ENCODE measurements around the gene MAB21L4. TPM values are rescaled to one million over a fixed set of nuclear protein-coding genes. Genes with fewer than 3 reads are reported as not detected.

Gene MAB21L4
- polyA plus RNA-seq, 3 donors from 2014 or later, result not detected

GRCh38 chr2:240876475-240877251 lies 19.3 kb downstream of the MAB21L4 start:
- Mint-ChIP-seq H3K9me3 (no peaks in the 10 kb centered on the region), H3K4me3 (no peak overlapping the region), H3K27me3 (ENCODE audit: low read depth in 3 of 3) (peaks cover 0 to 2% (median 0%) of the 10 kb centered on the region in 3 donors), H3K4me1 (no peaks in the 10 kb centered on the region), H3K27ac (no peak overlapping the region), H3K36me3 (no peaks in the 10 kb centered on the region)
- no peak for DNase-seq

- no peak for DNase-seq
- H3K27ac Mint-ChIP-seq, result no peak overlapping the region
- no peaks in the 10 kb centered on the region for H3K36me3 Mint-ChIP-seq
- H3K9me3 Mint-ChIP-seq, result no peaks in the 10 kb centered on the region
- H3K4me3 Mint-ChIP-seq, result no peak overlapping the region
- no peaks in the 10 kb centered on the region for H3K4me1 Mint-ChIP-seq
- H3K27me3 Mint-ChIP-seq (ENCODE audit: low read depth in 3 of 3), result peaks cover 0 to 2% (median 0%) of the 10 kb centered on the region in 3 donors
These were observed 19.9 kb downstream of the MAB21L4 start for GRCh38 chr2:240876035-240876474.

- Mint-ChIP-seq H3K27me3 (ENCODE audit: low read depth in 3 of 3) (peaks cover 0 to 2% (median 0%) of the 10 kb centered on the region in 3 donors), H3K36me3 (no peaks in the 10 kb centered on the region), H3K4me1 (no peaks in the 10 kb centered on the region), H3K9me3 (no peaks in the 10 kb centered on the region), H3K4me3 (no peak overlapping the region), H3K27ac (no peak overlapping the region)
- no peak for DNase-seq
These were observed 20.5 kb downstream of the MAB21L4 start for GRCh38 chr2:240875228-240876034.

DNA sequence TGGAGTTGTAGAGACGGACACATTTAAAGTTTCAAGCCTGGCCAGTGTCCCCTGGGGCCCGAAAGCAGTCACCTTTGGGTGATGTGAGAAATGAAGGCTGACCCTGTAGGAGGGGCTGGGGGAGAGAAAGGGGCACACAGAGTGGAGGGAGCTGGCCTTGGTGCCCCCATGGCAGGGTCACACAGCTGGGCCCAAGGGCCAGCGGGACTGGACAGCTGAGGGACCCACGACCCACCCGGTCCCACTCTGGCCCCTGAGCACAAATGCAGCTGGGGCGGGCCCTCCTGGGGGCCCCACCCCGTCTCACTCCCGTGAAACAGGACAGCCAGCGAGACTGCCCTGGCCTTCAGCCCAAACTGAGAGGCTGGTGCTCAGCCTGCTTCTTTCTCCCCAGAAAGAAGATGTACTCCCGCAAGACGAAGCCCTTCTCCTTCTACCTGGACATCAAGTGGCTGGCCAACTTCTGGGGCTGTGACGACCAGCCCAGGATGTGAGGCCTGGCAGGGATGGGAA lies 21.2 kb downstream of the MAB21L4 start:
- no peak overlapping the region for H3K27ac Mint-ChIP-seq
- no peak for DNase-seq
- H3K4me3 Mint-ChIP-seq, result no peak overlapping the region
- H3K9me3 Mint-ChIP-seq, result no peaks in the 10 kb centered on the region
- no peaks in the 10 kb centered on the region for H3K4me1 Mint-ChIP-seq
- no peaks in the 10 kb centered on the region for H3K36me3 Mint-ChIP-seq
- H3K27me3 Mint-ChIP-seq (ENCODE audit: low read depth in 3 of 3), result no peaks in the 10 kb centered on the region

DNA sequence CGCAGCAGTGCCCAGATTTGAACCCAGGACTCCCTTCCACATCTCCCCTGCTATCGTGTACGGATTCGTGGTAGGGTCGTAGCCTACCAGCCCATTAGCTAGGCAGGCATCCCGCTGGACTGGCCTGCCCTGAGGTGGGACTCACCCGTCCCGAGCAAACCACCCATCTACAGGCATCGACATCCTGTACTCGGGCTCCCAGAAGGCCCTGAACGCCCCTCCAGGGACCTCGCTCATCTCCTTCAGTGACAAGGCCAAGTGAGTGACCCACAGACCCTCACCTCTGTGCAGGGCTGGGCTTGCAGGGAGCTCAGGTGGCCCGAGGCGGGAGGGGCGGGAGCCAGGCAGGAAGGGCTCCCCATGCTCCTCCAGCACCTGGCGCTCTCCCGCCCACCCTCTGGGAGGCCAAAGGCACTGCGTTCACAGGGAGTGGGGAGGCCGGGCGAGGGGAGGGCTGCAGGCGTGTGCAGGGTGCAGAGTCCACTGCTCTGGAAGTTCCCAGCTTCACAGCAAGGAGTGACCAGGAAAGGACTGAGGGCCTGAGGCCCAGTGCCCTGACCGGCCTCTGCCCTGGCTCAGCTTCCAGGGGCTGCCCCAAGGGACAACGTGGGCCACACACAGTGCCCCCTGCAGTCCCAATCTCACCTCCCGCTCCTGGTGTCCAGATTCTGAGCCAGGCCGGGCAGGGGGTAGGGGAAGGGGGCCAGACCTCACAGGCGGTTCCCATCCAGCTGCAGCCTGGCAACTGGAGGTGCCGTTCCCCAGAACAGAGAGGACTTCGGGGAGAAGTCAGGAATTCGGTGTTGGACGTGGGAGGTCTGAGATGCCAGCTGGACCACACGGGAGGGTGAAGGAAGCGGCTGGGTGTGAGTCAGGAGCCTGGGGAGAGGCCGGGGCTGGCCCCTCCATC lies 21.9 kb downstream of the MAB21L4 start:
- Mint-ChIP-seq H3K27ac (no peak overlapping the region), H3K4me1 (no peaks in the 10 kb centered on the region), H3K27me3 (ENCODE audit: low read depth in 3 of 3) (no peaks in the 10 kb centered on the region), H3K9me3 (no peaks in the 10 kb centered on the region), H3K36me3 (no peaks in the 10 kb centered on the region), H3K4me3 (no peak overlapping the region)
- no peak for DNase-seq

DNA sequence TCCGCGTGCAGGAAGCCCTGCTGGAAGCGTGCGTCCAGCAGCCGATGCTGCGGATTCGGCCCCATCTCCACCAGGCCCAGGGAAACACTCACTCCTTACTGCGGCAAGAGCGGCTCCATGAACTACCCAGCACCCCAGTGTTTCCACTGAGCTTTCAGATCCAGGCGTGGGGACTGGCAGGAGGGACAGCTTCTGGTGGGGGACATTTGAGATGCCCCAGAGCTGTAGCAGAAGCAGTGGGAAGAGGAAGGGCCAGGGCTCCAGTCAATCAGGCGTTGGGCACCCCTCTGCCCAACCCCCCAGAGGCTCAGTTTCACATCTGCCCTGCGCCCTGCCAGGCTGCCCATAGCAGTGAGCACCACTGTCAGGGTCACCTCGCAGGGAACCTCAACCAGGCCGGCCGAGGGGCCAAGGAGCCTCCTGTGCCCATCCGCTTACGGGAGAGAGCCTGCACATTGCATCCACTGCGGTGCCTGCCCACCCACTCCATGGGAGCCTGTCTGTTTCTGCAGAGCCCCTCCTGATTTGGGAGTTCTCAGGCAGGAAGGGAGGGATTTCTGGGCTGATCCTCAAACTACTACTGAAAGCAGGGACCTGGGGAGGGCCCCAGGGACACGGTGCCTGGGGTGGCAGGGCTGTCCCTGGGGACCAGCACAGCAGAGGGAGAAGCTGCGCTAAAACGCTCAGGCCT lies 22.7 kb downstream of the MAB21L4 start:
- H3K36me3 Mint-ChIP-seq, result no peaks in the 10 kb centered on the region
- no peak overlapping the region for H3K4me3 Mint-ChIP-seq
- no peak for DNase-seq
- H3K27me3 Mint-ChIP-seq (ENCODE audit: low read depth in 3 of 3), result no peaks in the 10 kb centered on the region
- H3K9me3 Mint-ChIP-seq, result no peaks in the 10 kb centered on the region
- H3K4me1 Mint-ChIP-seq, result no peaks in the 10 kb centered on the region
- no peak overlapping the region for H3K27ac Mint-ChIP-seq

DNA sequence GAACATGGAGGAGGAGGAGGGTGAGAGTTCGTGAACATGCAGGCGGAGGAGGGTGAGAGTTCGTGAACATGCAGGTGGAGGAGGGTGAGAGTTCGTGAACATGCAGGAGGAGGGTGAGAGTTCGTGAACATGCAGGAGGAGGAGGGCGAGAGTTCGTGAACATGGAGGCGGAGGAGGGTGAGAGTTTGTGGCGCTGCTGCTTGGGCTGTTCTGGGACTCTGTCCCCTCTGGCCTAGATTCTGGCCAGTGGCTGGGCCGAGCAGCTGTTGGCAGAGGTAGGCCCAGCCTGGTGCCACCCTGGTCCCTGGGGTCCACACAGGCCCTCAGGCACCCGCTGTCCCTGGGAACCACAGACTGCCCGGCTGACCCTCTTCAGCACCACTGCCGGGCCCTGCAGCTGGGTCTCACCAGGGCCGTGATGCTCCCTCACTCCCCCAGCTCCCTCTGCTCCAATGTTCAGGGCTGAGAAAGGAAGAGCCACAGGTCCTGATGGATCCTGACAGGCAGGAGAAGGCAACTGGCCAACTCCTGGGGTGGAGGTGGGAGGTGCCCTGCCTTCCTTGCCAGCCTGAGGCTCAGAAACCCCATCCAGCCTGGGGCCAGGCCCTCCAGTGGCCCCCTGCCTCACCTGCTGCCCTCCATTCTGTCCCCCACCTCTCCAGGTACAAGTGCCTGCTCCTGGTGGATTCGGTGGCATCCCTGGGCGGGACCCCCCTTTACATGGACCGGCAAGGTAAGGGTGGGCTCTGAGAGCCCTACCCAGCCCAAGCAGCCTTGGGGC lies 23.4 kb downstream of the MAB21L4 start:
- Mint-ChIP-seq H3K9me3 (no peaks in the 10 kb centered on the region), H3K27me3 (ENCODE audit: low read depth in 3 of 3) (peaks cover 0 to 2% (median 0%) of the 10 kb centered on the region in 3 donors), H3K4me3 (no peak overlapping the region), H3K27ac (no peak overlapping the region), H3K36me3 (no peaks in the 10 kb centered on the region), H3K4me1 (no peaks in the 10 kb centered on the region)
- no peak for DNase-seq

- H3K4me1 Mint-ChIP-seq, result peaks cover 0 to 1% of the 10 kb centered on the region in 2 donors
- peaks cover 1 to 2% (median 2%) of the 10 kb centered on the region in 3 donors for H3K27me3 Mint-ChIP-seq (ENCODE audit: low read depth in 3 of 3)
- H3K9me3 Mint-ChIP-seq, result no peaks in the 10 kb centered on the region
- no peaks in the 10 kb centered on the region for H3K36me3 Mint-ChIP-seq
- no peak for DNase-seq
- H3K27ac Mint-ChIP-seq, result no peak overlapping the region
- no peak overlapping the region for H3K4me3 Mint-ChIP-seq
These were observed 24.6 kb downstream of the MAB21L4 start for GRCh38 chr2:240871071-240871958.

- Mint-ChIP-seq H3K4me1 (peaks cover 0 to 11% of the 10 kb centered on the region in 2 donors), H3K4me3 (no peak overlapping the region), H3K27ac (no peak overlapping the region), H3K36me3 (no peaks in the 10 kb centered on the region), H3K9me3 (no peaks in the 10 kb centered on the region), H3K27me3 (ENCODE audit: low read depth in 3 of 3) (peaks cover 2 to 6% (median 5%) of the 10 kb centered on the region in 3 donors)
- DNase-seq, result no peak
These were observed 25.7 kb downstream of the MAB21L4 start for GRCh38 chr2:240869956-240870875.

- Mint-ChIP-seq H3K27me3 (ENCODE audit: low read depth in 3 of 3) (peaks cover 2 to 6% (median 5%) of the 10 kb centered on the region in 3 donors), H3K36me3 (no peaks in the 10 kb centered on the region), H3K4me3 (no peak overlapping the region), H3K27ac (no peak overlapping the region), H3K4me1 (peaks cover 0 to 13% of the 10 kb centered on the region in 2 donors), H3K9me3 (no peaks in the 10 kb centered on the region)
- no peak for DNase-seq
These were observed 26.6 kb downstream of the MAB21L4 start for GRCh38 chr2:240869109-240869955.
